Ovary (tissue), 3 donors: ENCODE results near the gene BEAN1.

Experiments used
- CTCF ChIP-seq, 3 donors: fragments of 450-650 bp in 2 of 3; fragments of 200-600 bp in 1 of 3; IDR thresholded peaks; one replicate each; pipeline versions ENCODE4 v1.5.1 to v1.8.0; 2016 to 2022; ENCODE audit warnings: antibody characterized with exemption in 3 of 3, mild to moderate bottlenecking in 1 of 3
- POLR2A ChIP-seq: fragments of 450-650 bp; IDR thresholded peaks from one replicate; pipeline ENCODE4 v1.6.1; 2017; ENCODE audit warnings: antibody characterized with exemption, mild to moderate bottlenecking, moderate library complexity
- donor health status: DM: no; HTN: no; CAD: no.

- TF ChIP-seq CTCF (IDR thresholded peaks at IDR 0.05) = no peak
- TF ChIP-seq POLR2A = no peak
These were observed 57.5 kb downstream of the BEAN1 start for GRCh38 chr16:66484453-66485213.
